Transverse colon (tissue), 4 donors: ENCODE data around the gene HTT. TPM values are rescaled to one million over a fixed set of nuclear protein-coding genes. Genes with fewer than 3 reads are reported as not detected.

Experiments
- DNase-seq: peaks from one replicate; pipeline ENCODE4 v3.0.0-alpha.2; 2019
- H3K27ac ChIP-seq, 4 donors: fragments of 200-600 bp; sonication (generic); 2 replicates each; pipeline ENCODE4 v1.5.1; 2016 to 2018; ENCODE audit warnings: inconsistent platforms in 4 of 4
- H3K27me3 ChIP-seq: fragments of 200-600 bp; sonication (generic); 2 replicates; pipeline ENCODE4 v1.5.1; 2017; ENCODE audit warnings: inconsistent platforms
- H3K36me3 ChIP-seq, 4 donors: fragments of 200-600 bp; sonication (generic); 2 replicates each; pipeline ENCODE4 v1.5.1; 2017 to 2019; ENCODE audit warnings: inconsistent platforms in 4 of 4
- H3K4me1 ChIP-seq, 4 donors: fragments of 200-600 bp; sonication (generic); 2 replicates each; pipeline ENCODE4 v1.5.1; 2017 to 2020; ENCODE audit warnings: inconsistent platforms in 4 of 4
- H3K4me3 ChIP-seq, 4 donors: fragments of 200-600 bp; sonication (generic); 1 replicate in 1 of 4; 2 replicates in 3 of 4; pipeline versions ENCODE4 v1.5.1 to v1.6.1; 2017 to 2019; ENCODE audit warnings: inconsistent platforms in 4 of 4
- H3K9me3 ChIP-seq, 2 donors: fragments of 200-600 bp; sonication (generic); 2 replicates each; pipeline ENCODE4 v1.5.1; 2017 to 2019; ENCODE audit warnings: inconsistent platforms in 2 of 2
- EP300 ChIP-seq: sonication (generic); formaldehyde crosslinking; IDR thresholded peaks from one replicate; pipeline ENCODE4 v1.6.1; 2017; ENCODE audit warnings: antibody characterized with exemption, low read depth
- POLR2A ChIP-seq: fragments of 450-650 bp; IDR thresholded peaks from one replicate; pipeline ENCODE4 v1.6.1; 2016; ENCODE audit warnings: antibody characterized with exemption, mild to moderate bottlenecking, moderate library complexity
- POLR2AphosphoS5 ChIP-seq, 3 donors: sonication (generic); formaldehyde crosslinking; IDR thresholded peaks; one replicate each; pipeline ENCODE4 v1.6.1; 2016; ENCODE audit warnings: antibody characterized with exemption in 3 of 3
- WGBS, 2 donors: methylation state at CpG; one replicate each; pipeline ENCODE4 v1.1.5; 2018; ENCODE audit warnings: low coverage in 1 of 2; 5-methylcytosine and 5-hydroxymethylcytosine counted together
- in situ Hi-C, 4 donors: fragments of 200-750 bp; cut with MboI; loops; one replicate each; pipeline versions ENCODE4 v1.15.0 to v1.15.1; 2017; ENCODE audit warnings: low sequenced_read_pairs in 3 of 4, low pct_ligation_motif_present in 1 of 4, low pct_unique_long_range_greater_than_20kb in 1 of 4
- intact Hi-C: fragments of 100-400 bp; cut with DNase I; formaldehyde crosslinking; loops from one replicate; pipeline ENCODE4 v1.15.1; 2023; ENCODE audit warnings: low total_unique reads
- total RNA-seq, 4 donors: library from RNA; depleted of rRNA; stranded (reverse); fragments of >200 nt; gene quantifications; one replicate each; pipeline ENCODE4 v1.1.0, GENCODE V29; 2016
- TF ChIP-seq, protein P1 (sequence below), 5 experiments: fragments of 200-600 bp in 3 of 5; fragments of 450-650 bp in 2 of 5; sonication (generic) in 3 of 5; IDR thresholded peaks; 1 replicate in 2 of 5; 2 replicates in 3 of 5; pipeline ENCODE4 v1.5.1; 2016 to 2017; ENCODE audit warnings: antibody characterized with exemption in 5 of 5, inconsistent platforms in 3 of 5, mild to moderate bottlenecking in 2 of 5, moderate library complexity in 1 of 5

HTT gene
- total RNA-seq, 4 donors from 2014 or later: 40.0 to 111 (median 79.4) TPM

DNA sequence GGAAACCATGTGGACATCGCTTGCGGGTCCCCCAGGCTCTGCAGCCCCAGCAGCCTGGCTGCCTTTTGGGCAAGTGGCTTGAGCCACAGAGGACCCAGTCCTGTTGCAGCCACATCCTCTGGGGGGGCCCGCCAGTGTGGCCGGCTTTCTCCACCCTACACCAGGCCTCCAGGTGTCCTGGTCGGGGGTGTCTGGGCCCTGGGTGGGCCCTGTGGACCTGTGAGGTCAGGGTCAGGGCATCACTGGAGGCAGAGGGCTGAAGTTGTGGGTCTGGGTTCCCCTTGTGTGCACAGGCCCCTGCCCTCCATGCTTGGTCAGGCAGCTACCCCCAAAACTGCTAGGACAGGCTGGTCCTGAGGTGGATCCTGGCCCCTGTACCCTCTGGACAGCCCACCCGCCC lies 171.2 kb downstream of the HTT start:
- no peaks in the 10 kb centered on the region for H3K9me3 ChIP-seq
- in situ Hi-C loops (no loop called here), intact Hi-C loops (no loop called here)
- no peaks in the 10 kb centered on the region for H3K27me3 ChIP-seq
- no peak for DNase-seq
- WGBS, 2 donors: 81% methylated on average over 6 of the region's 6 CpGs; no CpG with 5 or more reads in 1 of the 2 donors
- H3K4me3 ChIP-seq: no peak overlapping the region
- H3K4me1 ChIP-seq: peaks cover 0 to 13% (median 13%) of the 10 kb centered on the region in 4 donors
- no peak for TF ChIP-seq POLR2AphosphoS5 (IDR thresholded peaks at IDR 0.05)
- TF ChIP-seq POLR2A: no peak
- TF ChIP-seq, protein P1, sequence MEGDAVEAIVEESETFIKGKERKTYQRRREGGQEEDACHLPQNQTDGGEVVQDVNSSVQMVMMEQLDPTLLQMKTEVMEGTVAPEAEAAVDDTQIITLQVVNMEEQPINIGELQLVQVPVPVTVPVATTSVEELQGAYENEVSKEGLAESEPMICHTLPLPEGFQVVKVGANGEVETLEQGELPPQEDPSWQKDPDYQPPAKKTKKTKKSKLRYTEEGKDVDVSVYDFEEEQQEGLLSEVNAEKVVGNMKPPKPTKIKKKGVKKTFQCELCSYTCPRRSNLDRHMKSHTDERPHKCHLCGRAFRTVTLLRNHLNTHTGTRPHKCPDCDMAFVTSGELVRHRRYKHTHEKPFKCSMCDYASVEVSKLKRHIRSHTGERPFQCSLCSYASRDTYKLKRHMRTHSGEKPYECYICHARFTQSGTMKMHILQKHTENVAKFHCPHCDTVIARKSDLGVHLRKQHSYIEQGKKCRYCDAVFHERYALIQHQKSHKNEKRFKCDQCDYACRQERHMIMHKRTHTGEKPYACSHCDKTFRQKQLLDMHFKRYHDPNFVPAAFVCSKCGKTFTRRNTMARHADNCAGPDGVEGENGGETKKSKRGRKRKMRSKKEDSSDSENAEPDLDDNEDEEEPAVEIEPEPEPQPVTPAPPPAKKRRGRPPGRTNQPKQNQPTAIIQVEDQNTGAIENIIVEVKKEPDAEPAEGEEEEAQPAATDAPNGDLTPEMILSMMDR (IDR thresholded peaks at IDR 0.05): no peak
- no peak for TF ChIP-seq EP300
- no peak overlapping the region for H3K27ac ChIP-seq
- H3K36me3 ChIP-seq: no peaks in the 10 kb centered on the region

DNA sequence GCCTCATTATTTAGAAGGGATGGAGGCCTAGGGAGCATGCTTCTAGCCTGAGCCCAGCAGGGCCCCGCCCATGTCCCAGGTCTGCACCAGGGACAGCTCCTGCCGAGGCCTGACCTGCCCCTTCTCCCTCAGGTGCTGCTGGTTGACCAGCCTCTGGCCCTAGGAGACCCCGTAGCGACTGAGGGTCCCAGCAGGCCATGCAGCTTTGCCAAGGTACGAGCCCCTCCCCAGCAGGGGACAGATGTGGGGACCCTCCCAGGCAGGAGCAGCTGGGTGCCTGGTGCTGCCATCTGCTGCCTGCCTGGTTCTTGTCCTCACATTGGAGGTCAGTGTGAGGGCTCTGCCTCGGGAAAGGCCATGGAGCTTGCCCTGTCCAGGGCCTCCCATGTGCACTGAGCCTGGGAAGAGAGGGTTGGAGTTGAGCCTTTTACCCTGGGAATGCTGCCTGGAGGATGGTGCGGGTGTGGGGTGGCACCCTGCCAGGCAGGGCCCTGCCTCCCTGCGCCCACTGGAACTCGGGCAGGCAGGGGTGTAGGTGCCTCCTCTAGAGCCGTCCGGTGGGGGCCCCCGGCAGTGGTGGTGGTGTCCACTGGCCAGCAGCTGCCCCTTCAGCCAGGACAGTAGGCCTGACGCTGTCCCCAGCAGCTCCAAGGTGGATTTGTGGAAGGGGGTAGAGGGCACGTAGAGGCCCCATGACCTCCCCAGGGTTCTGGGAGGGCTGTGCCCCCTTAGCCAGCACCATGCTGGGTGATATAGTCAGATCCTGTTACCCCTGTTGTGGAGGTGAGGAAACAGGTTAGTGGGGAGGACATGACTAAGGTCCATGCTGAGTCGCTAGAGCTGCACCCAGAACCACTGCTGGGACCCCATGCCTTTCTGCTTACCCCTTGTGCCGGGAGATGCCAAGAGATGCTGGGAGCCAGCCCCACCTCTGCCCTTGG lies 172.2 kb downstream of the HTT start:
- no peaks in the 10 kb centered on the region for H3K36me3 ChIP-seq
- in situ Hi-C loops (no loop called here), intact Hi-C loops (no loop called here)
- no peak for DNase-seq
- TF ChIP-seq, protein P1 (IDR thresholded peaks at IDR 0.05): no peak
- TF ChIP-seq EP300 (no peak), POLR2A (no peak), POLR2AphosphoS5 (IDR thresholded peaks at IDR 0.05) (no peak)
- H3K9me3 ChIP-seq: no peaks in the 10 kb centered on the region
- no peaks in the 10 kb centered on the region for H3K27me3 ChIP-seq
- H3K27ac ChIP-seq: no peak overlapping the region
- peaks cover 0 to 4% (median 4%) of the 10 kb centered on the region in 4 donors for H3K4me1 ChIP-seq
- 68% methylated on average over 15 of the region's 16 CpGs; no CpG with 5 or more reads in 1 of the 2 donors for WGBS, 2 donors
- H3K4me3 ChIP-seq: no peak overlapping the region

DNA sequence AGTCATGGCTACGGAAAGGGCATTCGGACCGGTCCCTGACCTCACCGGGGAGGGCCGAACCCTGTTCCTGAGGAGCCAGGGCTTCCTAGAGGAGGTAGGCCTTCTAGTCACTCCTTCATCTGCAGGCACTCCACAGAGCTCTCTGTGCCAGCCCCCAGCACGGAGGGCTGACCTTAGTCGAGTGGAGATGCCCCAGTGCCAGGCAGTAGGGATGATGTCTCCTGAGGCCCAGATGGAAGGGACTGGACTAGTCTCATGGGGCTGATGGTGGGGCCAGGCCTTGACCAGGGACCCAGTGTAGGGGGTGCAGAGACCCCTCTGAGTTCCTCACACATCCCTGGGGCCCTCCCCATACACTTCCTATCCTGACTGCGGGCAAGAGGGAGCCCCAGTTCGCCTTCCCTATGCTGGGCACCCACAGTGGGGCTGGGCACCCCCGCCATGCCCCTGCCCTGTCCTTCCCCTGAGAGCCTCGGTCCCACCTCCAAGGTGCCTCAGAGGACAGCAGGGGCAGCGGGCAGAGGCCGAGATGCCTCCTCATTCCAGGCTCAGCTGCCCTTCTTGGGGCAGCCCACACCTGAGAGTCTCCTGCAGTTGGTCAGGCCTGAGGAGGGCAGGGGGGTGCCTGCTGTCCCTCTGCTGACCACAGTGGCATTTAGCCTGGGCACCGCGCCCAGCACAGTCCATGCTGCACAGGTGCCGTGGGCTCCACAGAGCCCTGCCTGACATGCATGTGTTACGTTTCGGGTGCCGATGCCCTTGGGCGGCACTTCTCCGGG lies 173.1 kb downstream of the HTT start:
- Histone ChIP-seq H3K4me1 (peaks cover 0 to 4% (median 0%) of the 10 kb centered on the region in 4 donors), H3K27me3 (no peaks in the 10 kb centered on the region), H3K9me3 (no peaks in the 10 kb centered on the region), H3K27ac (no peak overlapping the region), H3K4me3 (no peak overlapping the region), H3K36me3 (no peaks in the 10 kb centered on the region)
- TF ChIP-seq, protein P1 (IDR thresholded peaks at IDR 0.05): no peak
- TF ChIP-seq POLR2A: no peak
- no peak for TF ChIP-seq POLR2AphosphoS5 (IDR thresholded peaks at IDR 0.05)
- TF ChIP-seq EP300: no peak
- 96% methylated on average over 18 of the region's 21 CpGs; no CpG with 5 or more reads in 1 of the 2 donors for WGBS, 2 donors
- intact Hi-C loops: no loop called here
- in situ Hi-C loops: no loop called here
- DNase-seq: no peak

DNA sequence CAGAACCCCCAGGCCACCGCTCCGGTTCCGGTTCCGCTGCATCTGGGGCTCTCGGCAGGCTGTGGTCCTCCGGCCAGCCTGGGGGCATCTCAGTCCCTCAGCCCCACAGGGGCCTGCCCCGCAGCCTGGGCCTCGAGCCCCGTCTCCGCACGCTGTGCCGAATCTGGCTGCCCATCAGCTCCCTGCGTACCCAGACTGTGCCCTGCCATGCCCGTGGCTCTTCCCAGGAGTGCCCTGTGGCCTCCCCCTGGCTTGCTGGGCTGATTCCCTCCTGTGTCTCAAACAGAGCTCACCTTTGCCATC lies 173.6 kb downstream of the HTT start:
- DNase-seq: no peak
- intact Hi-C loops (no loop called here), in situ Hi-C loops (no loop called here)
- Histone ChIP-seq H3K4me1 (no peaks in the 10 kb centered on the region), H3K27ac (no peak overlapping the region), H3K27me3 (no peaks in the 10 kb centered on the region), H3K9me3 (no peaks in the 10 kb centered on the region), H3K4me3 (no peak overlapping the region), H3K36me3 (no peaks in the 10 kb centered on the region)
- 96% methylated on average over 14 of the region's 14 CpGs; no CpG with 5 or more reads in 1 of the 2 donors for WGBS, 2 donors
- TF ChIP-seq, protein P1 (IDR thresholded peaks at IDR 0.05): no peak
- TF ChIP-seq POLR2AphosphoS5 (IDR thresholded peaks at IDR 0.05) (no peak), EP300 (no peak), POLR2A (no peak)
